ENCODE results near the gene ARL6IP5. TPM values are rescaled to one million over a fixed set of nuclear protein-coding genes. Genes with fewer than 3 reads are reported as not detected.

The ARL6IP5 gene
- total RNA-seq, 4 donors from 2014 or later, result 35.9 to 101 (median 63.0) TPM

- Histone ChIP-seq H3K27me3 (no peaks in the 10 kb centered on the region), H3K36me3 (peaks cover 0 to 83% (median 26%) of the 10 kb centered on the region in 3 donors), H3K4me3 (no peak overlapping the region), H3K27ac (no peak overlapping the region), H3K4me1 (no peaks in the 10 kb centered on the region), H3K9me3 (no peaks in the 10 kb centered on the region)
- 85% methylated on average over 6 of the region's 6 CpGs for WGBS, 2 donors
- intact Hi-C loops (cut with DNase I), result no loop called here
- no peak for DNase-seq
- TF ChIP-seq POLR2A (IDR thresholded peaks at IDR 0.05) (no peak), CTCF (IDR thresholded peaks at IDR 0.05) (no peak)
These were observed 19.3 kb upstream of the ARL6IP5 start for GRCh38 chr3:69065318-69065964.

GRCh38 chr3:69066121-69066520 is 18.6 kb upstream of the ARL6IP5 start:
- no peak for DNase-seq
- H3K27me3 ChIP-seq, result no peaks in the 10 kb centered on the region
- no peaks in the 10 kb centered on the region for H3K9me3 ChIP-seq
- no peak overlapping the region for H3K27ac ChIP-seq
- H3K36me3 ChIP-seq, result peaks cover 0 to 83% (median 19%) of the 10 kb centered on the region in 3 donors
- no peak overlapping the region for H3K4me3 ChIP-seq
- no peak for TF ChIP-seq CTCF (IDR thresholded peaks at IDR 0.05)
- TF ChIP-seq POLR2A (IDR thresholded peaks at IDR 0.05), result no peak
- H3K4me1 ChIP-seq, result no peaks in the 10 kb centered on the region
- intact Hi-C loops (cut with DNase I), result no loop called here
- WGBS, 2 donors, result 69 to 100% methylated on average over 2 to 3 of the region's 4 CpGs

- peaks cover 0 to 78% (median 3%) of the 10 kb centered on the region in 3 donors for H3K36me3 ChIP-seq
- peaks cover 0 to 13% (median 0%) of the 10 kb centered on the region in 3 donors for H3K4me1 ChIP-seq
- no peak overlapping the region for H3K27ac ChIP-seq
- no peaks in the 10 kb centered on the region for H3K9me3 ChIP-seq
- intact Hi-C loops (cut with DNase I), result no loop called here
- 89 to 97% methylated on average over 3 of the region's 3 CpGs for WGBS, 2 donors
- TF ChIP-seq POLR2A (IDR thresholded peaks at IDR 0.05) (no peak), CTCF (IDR thresholded peaks at IDR 0.05) (no peak)
- no peak for DNase-seq
- no peaks in the 10 kb centered on the region for H3K27me3 ChIP-seq
- H3K4me3 ChIP-seq, result no peak overlapping the region
These were observed 11.8 kb upstream of the ARL6IP5 start for GRCh38 chr3:69072928-69073327.

- peak overlapping the region; percentile 70 to 92 (median 82) for H3K4me3 ChIP-seq
- WGBS, 2 donors, result 3 to 6% methylated on average over 6 to 7 of the region's 29 CpGs
- H3K9me3 ChIP-seq, result no peaks in the 10 kb centered on the region
- H3K27me3 ChIP-seq, result no peaks in the 10 kb centered on the region
- DNase-seq, result no peak
- H3K27ac ChIP-seq, result peak overlapping the region; percentile 86 to 91 (median 88)
- peaks cover 0 to 23% (median 3%) of the 10 kb centered on the region in 3 donors for H3K36me3 ChIP-seq
- TF ChIP-seq POLR2A (IDR thresholded peaks at IDR 0.05) (no peak), CTCF (IDR thresholded peaks at IDR 0.05) (no peak)
- intact Hi-C loops (cut with DNase I), result no loop called here
- peaks cover 22 to 74% (median 42%) of the 10 kb centered on the region in 3 donors for H3K4me1 ChIP-seq
These were observed 5.2 kb upstream of the ARL6IP5 start for GRCh38 chr3:69079269-69080159.
